Astrocyte (in vitro differentiated cells and primary cell): ENCODE results near the gene COX6B1. TPM values are rescaled to one million over a fixed set of nuclear protein-coding genes. Genes with fewer than 3 reads are reported as not detected.
A peak's percentile ranks its signal among the peaks of the same experiment; 100 is the strongest.
"Not testable (repeated sequence)": the region's sequence is repeated elsewhere in the genome, so short reads cannot be mapped to it uniquely, and the experiment has no call there.

Source experiments
- DNase-seq: peaks from one replicate; pipeline ENCODE4 v3.0.0-alpha.2; 2010; ENCODE audit warnings: low read depth
- FAIRE-seq: peaks from 2 replicates; lab custom pipeline; 2011; peaks lifted over from hg19 to GRCh38; lab: Jason Lieb, UNC
- H2AFZ ChIP-seq: 2 replicates; pipeline ENCODE4 v1.6.0; 2012; ENCODE audit warnings: low read depth, low read length, inconsistent platforms
- H3K27ac ChIP-seq: 2 replicates; pipeline ENCODE4 v1.5.1; 2011; ENCODE audit warnings: low read depth, low read length, inconsistent platforms
- H3K27me3 ChIP-seq: 2 replicates; pipeline ENCODE4 v1.6.0; 2011; ENCODE audit warnings: low read length, inconsistent platforms; ENCODE audit not compliant: insufficient read depth
- H3K36me3 ChIP-seq: 2 replicates; pipeline ENCODE4 v1.5.1; 2011; ENCODE audit warnings: low read length, inconsistent platforms; ENCODE audit not compliant: insufficient read depth
- H3K4me1 ChIP-seq: 2 replicates; pipeline ENCODE4 v1.5.1; 2011; ENCODE audit warnings: low read length, inconsistent platforms; ENCODE audit not compliant: insufficient read depth
- H3K4me2 ChIP-seq: 2 replicates; pipeline ENCODE4 v1.6.0; 2012; ENCODE audit warnings: low read length, inconsistent platforms
- H3K4me3 ChIP-seq: 2 replicates; pipeline ENCODE4 v1.5.1; 2011; ENCODE audit warnings: low read depth, mild to moderate bottlenecking, low read length, inconsistent platforms; ENCODE audit not compliant: insufficient read depth
- H3K79me2 ChIP-seq: 2 replicates; pipeline ENCODE4 v1.6.0; 2012; ENCODE audit warnings: mild to moderate bottlenecking, low read length, inconsistent platforms; ENCODE audit not compliant: insufficient read depth
- H3K9ac ChIP-seq: 2 replicates; pipeline ENCODE4 v1.6.0; 2012; ENCODE audit warnings: mild to moderate bottlenecking, low read length, inconsistent platforms
- H3K9me3 ChIP-seq: 2 replicates; pipeline ENCODE4 v1.5.1; 2012; ENCODE audit warnings: low read depth, mild to moderate bottlenecking, low read length, inconsistent platforms; ENCODE audit not compliant: insufficient read depth
- H4K20me1 ChIP-seq: 2 replicates; pipeline ENCODE4 v1.6.0; 2012; ENCODE audit warnings: low read length, inconsistent platforms; ENCODE audit not compliant: insufficient read depth
- H3K27ac Mint-ChIP-seq: one replicate; pipeline ENCODE4 v1.8.0; 2021; ENCODE audit warnings: mild to moderate bottlenecking, mixed read lengths; ENCODE audit not compliant: unreplicated experiment
- H3K27me3 Mint-ChIP-seq: one replicate; pipeline ENCODE4 v1.8.0; 2021; ENCODE audit warnings: low read depth, mixed read lengths; ENCODE audit not compliant: unreplicated experiment
- H3K36me3 Mint-ChIP-seq: one replicate; pipeline ENCODE4 v1.8.0; 2021; ENCODE audit warnings: low read depth, mixed read lengths; ENCODE audit not compliant: unreplicated experiment
- H3K4me1 Mint-ChIP-seq: one replicate; pipeline ENCODE4 v1.8.0; 2021; ENCODE audit warnings: low read depth, mixed read lengths; ENCODE audit not compliant: unreplicated experiment
- H3K4me3 Mint-ChIP-seq: one replicate; pipeline ENCODE4 v1.8.0; 2021; ENCODE audit warnings: mild to moderate bottlenecking, moderate library complexity, mixed read lengths; ENCODE audit not compliant: unreplicated experiment
- H3K9me3 Mint-ChIP-seq: one replicate; pipeline ENCODE4 v1.8.0; 2021; ENCODE audit warnings: mild to moderate bottlenecking, mixed read lengths; ENCODE audit not compliant: unreplicated experiment
- CTCF ChIP-seq: IDR thresholded peaks from 2 replicates; pipeline ENCODE4 v1.5.1; 2011; ENCODE audit warnings: low read depth, mild to moderate bottlenecking, inconsistent platforms, low read length, moderate library complexity; ENCODE audit not compliant: insufficient read depth
- EZH2 ChIP-seq: IDR thresholded peaks from 2 replicates; pipeline ENCODE4 v1.6.1; 2012; ENCODE audit warnings: mild to moderate bottlenecking, low read length, inconsistent platforms; ENCODE audit not compliant: insufficient read depth
- total RNA-seq: library from RNA; stranded (reverse); gene quantifications from 2 replicates; pipeline ENCODE4 v1.2.1, GENCODE V29; 2021

Gene COX6B1
- total RNA-seq, 1 donor from 2014 or later = 344 TPM

- no peaks in the 10 kb centered on the region for H4K20me1 ChIP-seq
- TF ChIP-seq CTCF (no peak), EZH2 (no peak)
- Mint-ChIP-seq H3K36me3 (no peaks in the 10 kb centered on the region), H3K9me3 (no peaks in the 10 kb centered on the region), H3K4me3 (peak overlapping the region; percentile 76), H3K27me3 (peaks cover 51% of the 10 kb centered on the region), H3K27ac (no peak overlapping the region), H3K4me1 (no peaks in the 10 kb centered on the region)
- peaks cover 4% of the 10 kb centered on the region for H3K27me3 ChIP-seq
- H3K4me1 ChIP-seq = no peaks in the 10 kb centered on the region
- FAIRE-seq (no peak), DNase-seq (peak; percentile 33)
- no peaks in the 10 kb centered on the region for H3K9me3 ChIP-seq
- no peak overlapping the region for H3K27ac ChIP-seq
- no peaks in the 10 kb centered on the region for H3K79me2 ChIP-seq
- peak overlapping the region; percentile 80 for H3K4me2 ChIP-seq
- peak overlapping the region; percentile 46 for H3K4me3 ChIP-seq
- H3K9ac ChIP-seq = no peak overlapping the region
- peak overlapping the region; percentile 77 for H2AFZ ChIP-seq
- H3K36me3 ChIP-seq = no peaks in the 10 kb centered on the region
Observed at GRCh38 chr19:35673121-35673804, 25.1 kb downstream of the COX6B1 start.

- Histone ChIP-seq H3K79me2 (no peaks in the 10 kb centered on the region), H4K20me1 (no peaks in the 10 kb centered on the region), H3K27me3 (no peaks in the 10 kb centered on the region), H3K4me3 (no peak overlapping the region), H3K4me2 (no peak overlapping the region), H3K9ac (no peak overlapping the region), H2AFZ (no peak overlapping the region), H3K27ac (no peak overlapping the region), H3K4me1 (no peaks in the 10 kb centered on the region), H3K36me3 (no peaks in the 10 kb centered on the region), H3K9me3 (no peaks in the 10 kb centered on the region)
- Mint-ChIP-seq H3K9me3 (no peaks in the 10 kb centered on the region), H3K4me3 (no peak overlapping the region), H3K36me3 (no peaks in the 10 kb centered on the region), H3K27ac (no peak overlapping the region), H3K27me3 (peaks cover 35% of the 10 kb centered on the region), H3K4me1 (no peaks in the 10 kb centered on the region)
- TF ChIP-seq CTCF = no peak
- no peak for TF ChIP-seq EZH2
- FAIRE-seq = no peak
- DNase-seq = no peak
Observed at GRCh38 chr19:35675589-35676140, 27.5 kb downstream of the COX6B1 start.

- Histone ChIP-seq H3K27ac (no peak overlapping the region), H3K4me2 (no peak overlapping the region), H3K36me3 (no peaks in the 10 kb centered on the region), H3K9ac (no peak overlapping the region), H3K4me3 (no peak overlapping the region), H3K9me3 (no peaks in the 10 kb centered on the region), H4K20me1 (no peaks in the 10 kb centered on the region), H3K79me2 (no peaks in the 10 kb centered on the region), H3K4me1 (no peaks in the 10 kb centered on the region), H3K27me3 (no peaks in the 10 kb centered on the region), H2AFZ (no peak overlapping the region)
- no peaks in the 10 kb centered on the region for H3K9me3 Mint-ChIP-seq
- no peak for TF ChIP-seq CTCF
- TF ChIP-seq EZH2 = no peak
- no peak for DNase-seq
- H3K27ac Mint-ChIP-seq = no peak overlapping the region
- H3K4me1 Mint-ChIP-seq = no peaks in the 10 kb centered on the region
- FAIRE-seq = no peak
- H3K27me3 Mint-ChIP-seq = peaks cover 5% of the 10 kb centered on the region
- peaks cover 2% of the 10 kb centered on the region for H3K36me3 Mint-ChIP-seq
- H3K4me3 Mint-ChIP-seq = no peak overlapping the region
Observed at GRCh38 chr19:35689836-35690235, 41.7 kb downstream of the COX6B1 start.

DNA sequence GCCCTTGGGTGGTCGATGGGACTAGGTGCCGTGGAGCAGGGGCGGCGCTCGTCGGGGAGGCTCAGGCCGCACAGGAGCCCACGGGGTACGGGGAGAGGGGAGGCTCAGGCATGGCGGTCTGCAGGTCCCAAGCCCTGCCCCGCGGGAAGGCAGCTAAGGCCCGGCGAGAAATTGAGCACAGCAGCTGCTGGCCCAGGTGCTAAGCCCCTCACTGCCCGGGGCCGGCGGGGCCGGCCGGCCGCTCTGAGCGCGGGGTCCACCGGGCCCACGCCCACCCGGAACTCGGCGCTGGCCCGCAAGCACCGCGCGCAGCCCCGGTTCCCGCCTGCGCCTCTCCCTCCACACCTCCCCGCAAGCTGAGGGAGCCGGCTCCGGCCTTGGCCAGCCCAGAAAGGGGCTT, 43.0 kb downstream of the COX6B1 start:
- H3K27ac Mint-ChIP-seq, H3K36me3 Mint-ChIP-seq, FAIRE-seq, H3K79me2 ChIP-seq, DNase-seq, H3K9me3 Mint-ChIP-seq, H3K9ac ChIP-seq, H3K36me3 ChIP-seq, H3K4me1 Mint-ChIP-seq, H2AFZ ChIP-seq, H4K20me1 ChIP-seq, H3K27me3 Mint-ChIP-seq, H3K4me3 Mint-ChIP-seq, H3K27me3 ChIP-seq, H3K4me1 ChIP-seq, H3K27ac ChIP-seq, H3K4me3 ChIP-seq, H3K4me2 ChIP-seq, H3K9me3 ChIP-seq: not testable (repeated sequence)
